ENCODE data around the gene SEMA3A.

Gene SEMA3A

GRCh38 chr7:83985821-83986220 is 208.8 kb downstream of the SEMA3A start:
- H3K4me1 ChIP-seq (ENCODE audit: control insufficient read depth, insufficient read depth, low read length, unreplicated experiment) = no peaks in the 10 kb centered on the region
- H3K27me3 ChIP-seq (ENCODE audit: insufficient read depth, low read length) = no peaks in the 10 kb centered on the region
- no peak overlapping the region for H2AFZ ChIP-seq (ENCODE audit: low read length, unreplicated experiment)
- H3K79me2 ChIP-seq (ENCODE audit: control insufficient read depth, insufficient read depth, low read length, unreplicated experiment) = no peaks in the 10 kb centered on the region
- no peak overlapping the region for H3K27ac ChIP-seq (ENCODE audit: low read depth, low read length)
- 0 out of 2 replicates have a peak, but pooled peaks cover 3% of the 10 kb centered on the region for H3K36me3 ChIP-seq (ENCODE audit: insufficient read depth, low read length)
- H3K4me3 ChIP-seq (ENCODE audit: low read depth, low read length) = no peak overlapping the region

- Histone ChIP-seq H3K36me3 (ENCODE audit: insufficient read depth, low read length) (0 out of 2 replicates have a peak, but pooled peaks cover 3% of the 10 kb centered on the region), H3K27ac (ENCODE audit: low read depth, low read length) (no peak overlapping the region), H3K27me3 (ENCODE audit: insufficient read depth, low read length) (no peaks in the 10 kb centered on the region), H3K4me3 (ENCODE audit: low read depth, low read length) (no peak overlapping the region), H2AFZ (ENCODE audit: low read length, unreplicated experiment) (no peak overlapping the region), H3K4me1 (ENCODE audit: control insufficient read depth, insufficient read depth, low read length, unreplicated experiment) (no peaks in the 10 kb centered on the region), H3K79me2 (ENCODE audit: control insufficient read depth, insufficient read depth, low read length, unreplicated experiment) (no peaks in the 10 kb centered on the region)
Observed at GRCh38 chr7:83984591-83984990, 210.0 kb downstream of the SEMA3A start.

- 0 out of 2 replicates have a peak, but pooled peaks cover 3% of the 10 kb centered on the region for H3K36me3 ChIP-seq (ENCODE audit: insufficient read depth, low read length)
- H3K79me2 ChIP-seq (ENCODE audit: control insufficient read depth, insufficient read depth, low read length, unreplicated experiment) = no peaks in the 10 kb centered on the region
- H3K27ac ChIP-seq (ENCODE audit: low read depth, low read length) = no peak overlapping the region
- H3K4me3 ChIP-seq (ENCODE audit: low read depth, low read length) = no peak overlapping the region
- H3K27me3 ChIP-seq (ENCODE audit: insufficient read depth, low read length) = no peaks in the 10 kb centered on the region
- no peaks in the 10 kb centered on the region for H3K4me1 ChIP-seq (ENCODE audit: control insufficient read depth, insufficient read depth, low read length, unreplicated experiment)
- H2AFZ ChIP-seq (ENCODE audit: low read length, unreplicated experiment) = no peak overlapping the region
Observed at GRCh38 chr7:83984076-83984475, 210.5 kb downstream of the SEMA3A start.

GRCh38 chr7:83983606-83984005 is 211.0 kb downstream of the SEMA3A start:
- no peaks in the 10 kb centered on the region for H3K4me1 ChIP-seq (ENCODE audit: control insufficient read depth, insufficient read depth, low read length, unreplicated experiment)
- H3K27me3 ChIP-seq (ENCODE audit: insufficient read depth, low read length) = no peaks in the 10 kb centered on the region
- H3K79me2 ChIP-seq (ENCODE audit: control insufficient read depth, insufficient read depth, low read length, unreplicated experiment) = no peaks in the 10 kb centered on the region
- 0 out of 2 replicates have a peak, but pooled peaks cover 3% of the 10 kb centered on the region for H3K36me3 ChIP-seq (ENCODE audit: insufficient read depth, low read length)
- H3K4me3 ChIP-seq (ENCODE audit: low read depth, low read length) = no peak overlapping the region
- H2AFZ ChIP-seq (ENCODE audit: low read length, unreplicated experiment) = no peak overlapping the region
- H3K27ac ChIP-seq (ENCODE audit: low read depth, low read length) = no peak overlapping the region

GRCh38 chr7:83976302-83976701 is 218.3 kb downstream of the SEMA3A start:
- H3K27ac ChIP-seq (ENCODE audit: low read depth, low read length) = no peak overlapping the region
- H3K27me3 ChIP-seq (ENCODE audit: insufficient read depth, low read length) = no peaks in the 10 kb centered on the region

GRCh38 chr7:83970081-83970480 is 224.5 kb downstream of the SEMA3A start:
- H3K4me1 ChIP-seq (ENCODE audit: control insufficient read depth, insufficient read depth, low read length, unreplicated experiment) = no peaks in the 10 kb centered on the region
- H3K79me2 ChIP-seq (ENCODE audit: control insufficient read depth, insufficient read depth, low read length, unreplicated experiment) = no peaks in the 10 kb centered on the region
- no peaks in the 10 kb centered on the region for H3K27me3 ChIP-seq (ENCODE audit: insufficient read depth, low read length)
- no peak overlapping the region for H3K4me3 ChIP-seq (ENCODE audit: low read depth, low read length)
- no peak overlapping the region for H3K27ac ChIP-seq (ENCODE audit: low read depth, low read length)
- no peak overlapping the region for H2AFZ ChIP-seq (ENCODE audit: low read length, unreplicated experiment)
- H3K36me3 ChIP-seq (ENCODE audit: insufficient read depth, low read length) = no peaks in the 10 kb centered on the region

More at GRCh38 chr7:83976302-83976701, 218.3 kb downstream of the SEMA3A start:
- no peaks in the 10 kb centered on the region for H3K79me2 ChIP-seq (ENCODE audit: control insufficient read depth, insufficient read depth, low read length, unreplicated experiment)
- no peaks in the 10 kb centered on the region for H3K4me1 ChIP-seq (ENCODE audit: control insufficient read depth, insufficient read depth, low read length, unreplicated experiment)
- H3K36me3 ChIP-seq (ENCODE audit: insufficient read depth, low read length) = no peaks in the 10 kb centered on the region
- peak overlapping the region; percentile 0 for H2AFZ ChIP-seq (ENCODE audit: low read length, unreplicated experiment)
- H3K4me3 ChIP-seq (ENCODE audit: low read depth, low read length) = no peak overlapping the region

GRCh38 chr7:83964318-83964717 is 230.3 kb downstream of the SEMA3A start:
- no peaks in the 10 kb centered on the region for H3K79me2 ChIP-seq (ENCODE audit: control insufficient read depth, insufficient read depth, low read length, unreplicated experiment)
- H2AFZ ChIP-seq (ENCODE audit: low read length, unreplicated experiment) = no peak overlapping the region
- no peaks in the 10 kb centered on the region for H3K4me1 ChIP-seq (ENCODE audit: control insufficient read depth, insufficient read depth, low read length, unreplicated experiment)
- no peak overlapping the region for H3K4me3 ChIP-seq (ENCODE audit: low read depth, low read length)
- H3K27ac ChIP-seq (ENCODE audit: low read depth, low read length) = no peak overlapping the region
- no peaks in the 10 kb centered on the region for H3K36me3 ChIP-seq (ENCODE audit: insufficient read depth, low read length)
- no peaks in the 10 kb centered on the region for H3K27me3 ChIP-seq (ENCODE audit: insufficient read depth, low read length)

GRCh38 chr7:83957333-83957732 is 237.3 kb downstream of the SEMA3A start:
- Histone ChIP-seq H3K4me1 (ENCODE audit: control insufficient read depth, insufficient read depth, low read length, unreplicated experiment) (no peaks in the 10 kb centered on the region), H2AFZ (ENCODE audit: low read length, unreplicated experiment) (no peak overlapping the region), H3K79me2 (ENCODE audit: control insufficient read depth, insufficient read depth, low read length, unreplicated experiment) (no peaks in the 10 kb centered on the region), H3K4me3 (ENCODE audit: low read depth, low read length) (no peak overlapping the region), H3K36me3 (ENCODE audit: insufficient read depth, low read length) (no peaks in the 10 kb centered on the region), H3K27me3 (ENCODE audit: insufficient read depth, low read length) (no peaks in the 10 kb centered on the region), H3K27ac (ENCODE audit: low read depth, low read length) (no peak overlapping the region)

- H3K36me3 ChIP-seq (ENCODE audit: insufficient read depth, low read length) = no peaks in the 10 kb centered on the region
- H3K4me3 ChIP-seq (ENCODE audit: low read depth, low read length) = no peak overlapping the region
- no peaks in the 10 kb centered on the region for H3K27me3 ChIP-seq (ENCODE audit: insufficient read depth, low read length)
- no peaks in the 10 kb centered on the region for H3K79me2 ChIP-seq (ENCODE audit: control insufficient read depth, insufficient read depth, low read length, unreplicated experiment)
- no peak overlapping the region for H3K27ac ChIP-seq (ENCODE audit: low read depth, low read length)
- no peak overlapping the region for H2AFZ ChIP-seq (ENCODE audit: low read length, unreplicated experiment)
- no peaks in the 10 kb centered on the region for H3K4me1 ChIP-seq (ENCODE audit: control insufficient read depth, insufficient read depth, low read length, unreplicated experiment)
Observed at GRCh38 chr7:83956104-83956503, 238.5 kb downstream of the SEMA3A start.

GRCh38 chr7:83952236-83952635 is 242.4 kb downstream of the SEMA3A start:
- H3K4me3 ChIP-seq (ENCODE audit: low read depth, low read length) = no peak overlapping the region
- no peaks in the 10 kb centered on the region for H3K36me3 ChIP-seq (ENCODE audit: insufficient read depth, low read length)
- H3K27ac ChIP-seq (ENCODE audit: low read depth, low read length) = no peak overlapping the region
- H3K27me3 ChIP-seq (ENCODE audit: insufficient read depth, low read length) = no peaks in the 10 kb centered on the region
- H3K79me2 ChIP-seq (ENCODE audit: control insufficient read depth, insufficient read depth, low read length, unreplicated experiment) = no peaks in the 10 kb centered on the region
- H3K4me1 ChIP-seq (ENCODE audit: control insufficient read depth, insufficient read depth, low read length, unreplicated experiment) = no peaks in the 10 kb centered on the region
- no peak overlapping the region for H2AFZ ChIP-seq (ENCODE audit: low read length, unreplicated experiment)

- Histone ChIP-seq H3K4me3 (ENCODE audit: low read depth, low read length) (no peak overlapping the region), H3K79me2 (ENCODE audit: control insufficient read depth, insufficient read depth, low read length, unreplicated experiment) (no peaks in the 10 kb centered on the region), H3K36me3 (ENCODE audit: insufficient read depth, low read length) (no peaks in the 10 kb centered on the region), H3K4me1 (ENCODE audit: control insufficient read depth, insufficient read depth, low read length, unreplicated experiment) (no peaks in the 10 kb centered on the region), H2AFZ (ENCODE audit: low read length, unreplicated experiment) (no peak overlapping the region), H3K27ac (ENCODE audit: low read depth, low read length) (no peak overlapping the region), H3K27me3 (ENCODE audit: insufficient read depth, low read length) (no peaks in the 10 kb centered on the region)
Observed at GRCh38 chr7:83947260-83947659, 247.3 kb downstream of the SEMA3A start.
